HEK293 (cell line): ENCODE results near the gene SHMT2.
"Not testable (repeated sequence)": the region's sequence is repeated elsewhere in the genome, so short reads cannot be mapped to it uniquely, and the experiment has no call there.

Source experiments
- CTCF ChIA-PET: fragments of 350-600 bp; formaldehyde crosslinking; extraction: SDS; loops from one replicate; lab custom pipeline; 2021; ENCODE audit warnings: antibody characterized with exemption; lab: Yijun Ruan, JAX
- POLR2A ChIA-PET: fragments of 300-600 bp; formaldehyde crosslinking; extraction: SDS; loops from one replicate; lab custom pipeline; 2020; ENCODE audit warnings: antibody characterized with exemption, inconsistent platforms; lab: Yijun Ruan, JAX
- H3K27ac ChIP-seq: fragments of 200-500 bp; sonication (Bioruptor generic); 2 replicates; pipeline ENCODE4 v1.5.1; 2014; ENCODE audit warnings: low read depth, low read length, control low read depth, inconsistent platforms; ENCODE audit errors: extremely low read depth
- H3K36me3 ChIP-seq, 2 experiments: fragments of 200-500 bp in 1 of 2; sonication (Bioruptor generic) in 1 of 2; 1 replicate in 1 of 2; 2 replicates in 1 of 2; pipeline ENCODE4 v1.5.1; 2014 to 2017; ENCODE audit warnings: inconsistent platforms in 2 of 2, low read length in 2 of 2; ENCODE audit not compliant: control insufficient read depth in 2 of 2, insufficient read depth in 1 of 2
- H3K4me1 ChIP-seq: fragments of 200-500 bp; sonication (Bioruptor generic); 2 replicates; pipeline ENCODE4 v1.5.1; 2014; ENCODE audit warnings: mild to moderate bottlenecking, low read length, inconsistent platforms; ENCODE audit not compliant: control insufficient read depth, insufficient read depth
- H3K4me3 ChIP-seq: 2 replicates; pipeline ENCODE4 v1.5.1; 2011; ENCODE audit warnings: low read depth, mild to moderate bottlenecking, control low read depth, low read length, moderate library complexity
- H3K9me3 ChIP-seq: fragments of 200-500 bp; sonication (Bioruptor generic); 2 replicates; pipeline ENCODE4 v1.5.1; 2014; ENCODE audit warnings: low read depth, low read length, inconsistent platforms; ENCODE audit not compliant: control insufficient read depth, insufficient read depth
- SCRT2 ChIP-seq: fragments of 450-650 bp; formaldehyde crosslinking; IDR thresholded peaks from 2 replicates; pipeline ENCODE4 v1.5.1; 2016; ENCODE audit warnings: missing biosample characterization, missing genetic modification characterization
- SP7 ChIP-seq: fragments of 450-650 bp; formaldehyde crosslinking; IDR thresholded peaks from 2 replicates; pipeline ENCODE4 v1.5.1; 2016; ENCODE audit warnings: missing biosample characterization, missing genetic modification characterization
- ZNF121 ChIP-seq: fragments of 450-650 bp; formaldehyde crosslinking; IDR thresholded peaks from 2 replicates; pipeline ENCODE4 v1.5.1; 2016; ENCODE audit warnings: missing biosample characterization, missing genetic modification characterization
- ZNF335 ChIP-seq: fragments of 450-650 bp; formaldehyde crosslinking; conservative IDR thresholded peaks from 2 replicates; pipeline ENCODE4 v1.5.1; 2016; ENCODE audit warnings: missing biosample characterization, missing genetic modification characterization
- ZNF660 ChIP-seq: fragments of 450-650 bp; IDR thresholded peaks from 2 replicates; pipeline ENCODE4 v1.5.1; 2018; ENCODE audit warnings: missing biosample characterization, mild to moderate bottlenecking, missing genetic modification characterization
- TF ChIP-seq, protein P1 (sequence below): fragments of 450-650 bp; formaldehyde crosslinking; IDR thresholded peaks from 2 replicates; pipeline ENCODE4 v1.5.1; 2016; ENCODE audit warnings: missing biosample characterization, missing genetic modification characterization, borderline replicate concordance

Gene SHMT2

DNA sequence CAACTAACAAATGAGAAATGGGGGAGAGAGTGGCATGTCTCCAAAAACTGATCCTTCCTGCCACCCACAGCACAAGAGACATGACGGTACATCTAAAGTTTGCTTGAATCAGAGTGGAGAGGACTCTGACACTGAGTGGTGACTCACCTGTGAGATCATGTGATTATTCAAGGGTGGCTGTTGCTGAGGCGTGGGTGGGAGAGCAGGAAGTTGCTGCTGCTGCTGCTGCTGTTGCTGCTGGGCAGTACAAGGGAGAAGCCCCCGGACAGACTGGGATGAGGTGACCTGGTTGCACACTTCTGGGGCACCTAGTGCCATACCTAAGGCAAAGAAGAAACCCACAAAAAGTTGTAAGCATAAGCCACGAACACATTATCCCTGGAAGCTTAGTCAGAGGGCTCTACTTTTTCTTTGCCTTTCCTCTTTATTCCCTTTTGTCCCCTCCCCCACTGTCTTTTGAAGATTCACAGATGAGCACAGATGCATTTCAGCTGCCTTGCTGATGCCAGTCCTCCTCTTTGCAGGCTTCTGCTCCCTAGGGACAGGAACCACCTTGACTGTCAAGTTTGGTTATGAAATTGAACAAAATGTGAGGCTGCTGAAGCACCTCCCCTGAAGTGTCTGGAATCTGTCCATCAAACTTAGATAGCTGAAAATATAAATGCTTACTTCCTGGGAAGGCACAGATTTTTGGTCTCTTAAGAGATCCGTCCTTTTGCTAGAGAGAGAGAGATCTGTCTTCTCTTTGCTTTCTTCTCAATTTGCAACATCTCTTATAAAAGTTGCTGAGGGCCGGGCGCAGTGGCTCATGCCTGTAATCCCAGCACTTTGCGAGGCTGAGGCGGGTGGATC, 50.9 kb downstream of the SHMT2 start (continued):
- TF ChIP-seq, protein P1, sequence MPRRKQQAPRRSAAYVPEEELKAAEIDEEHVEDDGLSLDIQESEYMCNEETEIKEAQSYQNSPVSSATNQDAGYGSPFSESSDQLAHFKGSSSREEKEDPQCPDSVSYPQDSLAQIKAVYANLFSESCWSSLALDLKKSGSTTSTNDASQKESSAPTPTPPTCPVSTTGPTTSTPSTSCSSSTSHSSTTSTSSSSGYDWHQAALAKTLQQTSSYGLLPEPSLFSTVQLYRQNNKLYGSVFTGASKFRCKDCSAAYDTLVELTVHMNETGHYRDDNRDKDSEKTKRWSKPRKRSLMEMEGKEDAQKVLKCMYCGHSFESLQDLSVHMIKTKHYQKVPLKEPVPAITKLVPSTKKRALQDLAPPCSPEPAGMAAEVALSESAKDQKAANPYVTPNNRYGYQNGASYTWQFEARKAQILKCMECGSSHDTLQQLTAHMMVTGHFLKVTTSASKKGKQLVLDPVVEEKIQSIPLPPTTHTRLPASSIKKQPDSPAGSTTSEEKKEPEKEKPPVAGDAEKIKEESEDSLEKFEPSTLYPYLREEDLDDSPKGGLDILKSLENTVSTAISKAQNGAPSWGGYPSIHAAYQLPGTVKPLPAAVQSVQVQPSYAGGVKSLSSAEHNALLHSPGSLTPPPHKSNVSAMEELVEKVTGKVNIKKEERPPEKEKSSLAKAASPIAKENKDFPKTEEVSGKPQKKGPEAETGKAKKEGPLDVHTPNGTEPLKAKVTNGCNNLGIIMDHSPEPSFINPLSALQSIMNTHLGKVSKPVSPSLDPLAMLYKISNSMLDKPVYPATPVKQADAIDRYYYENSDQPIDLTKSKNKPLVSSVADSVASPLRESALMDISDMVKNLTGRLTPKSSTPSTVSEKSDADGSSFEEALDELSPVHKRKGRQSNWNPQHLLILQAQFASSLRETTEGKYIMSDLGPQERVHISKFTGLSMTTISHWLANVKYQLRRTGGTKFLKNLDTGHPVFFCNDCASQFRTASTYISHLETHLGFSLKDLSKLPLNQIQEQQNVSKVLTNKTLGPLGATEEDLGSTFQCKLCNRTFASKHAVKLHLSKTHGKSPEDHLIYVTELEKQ: 0 out of 2 replicates have a peak, but pooled peaks have one; percentile 28
- peak; percentile 40; the same call in 1 of the 2 replicates for TF ChIP-seq ZNF660 (tag by site-specific recombination)
- peak; percentile 95 for TF ChIP-seq SCRT2 (tag by site-specific recombination)
- peak; percentile 55 for TF ChIP-seq SP7
- TF ChIP-seq ZNF335: 0 out of 2 replicates have a peak, but pooled peaks have one; percentile 18
- no peak for TF ChIP-seq ZNF121

DNA sequence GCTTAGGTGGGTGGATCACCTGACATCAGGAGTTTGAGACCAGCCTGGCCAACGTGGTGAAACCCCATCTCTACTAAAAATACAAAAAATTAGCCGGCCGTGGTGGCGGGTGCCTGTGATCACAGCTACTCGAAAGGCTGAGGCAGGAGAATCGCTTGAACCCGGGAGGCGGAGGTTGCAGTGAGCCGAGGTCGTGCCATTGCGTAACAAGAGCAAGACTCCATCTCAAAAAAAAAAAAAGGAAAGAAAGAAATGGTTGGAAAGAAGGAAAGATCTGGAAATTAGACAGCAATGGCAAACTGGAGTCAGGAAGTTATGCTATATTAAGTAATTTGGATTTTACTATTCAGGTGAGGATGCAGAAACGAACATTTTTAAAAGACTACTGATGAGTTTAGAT, 52.6 kb downstream of the SHMT2 start:
- H3K36me3 ChIP-seq: peaks cover 27 to 81% of the 10 kb centered on the region in 2 experiments
- CTCF ChIA-PET: interaction anchor here (0.7 to 1.1 kb wide), 3 partner anchors 51 to 162 kb away, joined by 3 to 8 read pairs (median 8); no protein-coding TSS in a partner anchor
- H3K27ac ChIP-seq, POLR2A ChIA-PET, H3K4me1 ChIP-seq, H3K4me3 ChIP-seq, H3K9me3 ChIP-seq: not testable (repeated sequence)
